Activated T-cell treated with anti-CD3 and anti-CD28 coated beads, Interleukin-2, amount 50 U/mL, for 4 hours (primary cell): ENCODE data around the gene CCM2L. TPM values are rescaled to one million over a fixed set of nuclear protein-coding genes. Genes with fewer than 3 reads are reported as not detected.

Source experiments
- ATAC-seq, 2 donors: fragments of 200-7000 bp; cut with Tn5 transposase; one replicate each; pipeline ENCODE4 v1.10.0; 2021
- DNase-seq: peaks from one replicate; pipeline ENCODE4 v3.0.0-alpha.2; 2020
- H3K27me3 Mint-ChIP-seq: one replicate; pipeline ENCODE4 v1.8.0; 2021; ENCODE audit warnings: low read depth, mixed read lengths
- H3K36me3 Mint-ChIP-seq: one replicate; pipeline ENCODE4 v1.8.0; 2022; ENCODE audit warnings: mixed read lengths; ENCODE audit not compliant: insufficient read depth
- H3K4me1 Mint-ChIP-seq: one replicate; pipeline ENCODE4 v1.8.0; 2021; ENCODE audit warnings: low read depth, mixed read lengths
- H3K4me3 Mint-ChIP-seq: one replicate; pipeline ENCODE4 v1.8.0; 2021; ENCODE audit warnings: mild to moderate bottlenecking, moderate library complexity, mixed read lengths
- H3K9me3 Mint-ChIP-seq: one replicate; pipeline ENCODE4 v1.8.0; 2021; ENCODE audit warnings: mixed read lengths
- total RNA-seq, 3 donors: library from RNA; stranded (reverse); gene quantifications; one replicate each; pipeline ENCODE4 v1.2.1, GENCODE V29; 2021

CCM2L gene
- total RNA-seq, 3 donors from 2014 or later: not detected

- no peaks in the 10 kb centered on the region for H3K4me1 Mint-ChIP-seq
- H3K9me3 Mint-ChIP-seq: no peaks in the 10 kb centered on the region
- peaks cover 2% of the 10 kb centered on the region for H3K27me3 Mint-ChIP-seq
- DNase-seq (no peak), ATAC-seq (no peak)
- H3K4me3 Mint-ChIP-seq: no peak overlapping the region
- no peaks in the 10 kb centered on the region for H3K36me3 Mint-ChIP-seq
These were observed 60.5 kb downstream of the CCM2L start for GRCh38 chr20:32070690-32071213.

GRCh38 chr20:32071395-32072167 is 61.3 kb downstream of the CCM2L start:
- no peaks in the 10 kb centered on the region for H3K4me1 Mint-ChIP-seq
- ATAC-seq: no peak
- DNase-seq: no peak
- H3K9me3 Mint-ChIP-seq: no peaks in the 10 kb centered on the region
- peaks cover 6% of the 10 kb centered on the region for H3K27me3 Mint-ChIP-seq
- H3K4me3 Mint-ChIP-seq: no peak overlapping the region
- no peaks in the 10 kb centered on the region for H3K36me3 Mint-ChIP-seq

- no peaks in the 10 kb centered on the region for H3K36me3 Mint-ChIP-seq
- DNase-seq (no peak), ATAC-seq (no peak)
- no peaks in the 10 kb centered on the region for H3K9me3 Mint-ChIP-seq
- H3K4me3 Mint-ChIP-seq: no peak overlapping the region
- H3K27me3 Mint-ChIP-seq: peaks cover 6% of the 10 kb centered on the region
- no peaks in the 10 kb centered on the region for H3K4me1 Mint-ChIP-seq
These were observed 62.0 kb downstream of the CCM2L start for GRCh38 chr20:32072168-32072750.

GRCh38 chr20:32075534-32075933 is 65.3 kb downstream of the CCM2L start:
- DNase-seq (no peak), ATAC-seq (no peak)
- H3K4me1 Mint-ChIP-seq: no peaks in the 10 kb centered on the region
- H3K36me3 Mint-ChIP-seq: no peaks in the 10 kb centered on the region
- no peak overlapping the region for H3K4me3 Mint-ChIP-seq
- no peaks in the 10 kb centered on the region for H3K9me3 Mint-ChIP-seq
- H3K27me3 Mint-ChIP-seq: peaks cover 12% of the 10 kb centered on the region

- ATAC-seq (no peak), DNase-seq (no peak)
- H3K9me3 Mint-ChIP-seq: no peaks in the 10 kb centered on the region
- no peak overlapping the region for H3K4me3 Mint-ChIP-seq
- H3K36me3 Mint-ChIP-seq: no peaks in the 10 kb centered on the region
- peaks cover 12% of the 10 kb centered on the region for H3K27me3 Mint-ChIP-seq
- no peaks in the 10 kb centered on the region for H3K4me1 Mint-ChIP-seq
These were observed 67.0 kb downstream of the CCM2L start for GRCh38 chr20:32077190-32077589.

GRCh38 chr20:32078322-32078721 is 68.1 kb downstream of the CCM2L start:
- H3K4me1 Mint-ChIP-seq: no peaks in the 10 kb centered on the region
- no peak overlapping the region for H3K4me3 Mint-ChIP-seq
- H3K27me3 Mint-ChIP-seq: peaks cover 16% of the 10 kb centered on the region
- DNase-seq (no peak), ATAC-seq (no peak)
- H3K36me3 Mint-ChIP-seq: no peaks in the 10 kb centered on the region
- no peaks in the 10 kb centered on the region for H3K9me3 Mint-ChIP-seq

- DNase-seq (no peak), ATAC-seq (no peak)
- Mint-ChIP-seq H3K27me3 (peaks cover 17% of the 10 kb centered on the region), H3K9me3 (no peaks in the 10 kb centered on the region), H3K4me1 (no peaks in the 10 kb centered on the region), H3K36me3 (no peaks in the 10 kb centered on the region), H3K4me3 (no peak overlapping the region)
These were observed 68.6 kb downstream of the CCM2L start for GRCh38 chr20:32078791-32079190.

GRCh38 chr20:32079655-32080109 is 69.4 kb downstream of the CCM2L start:
- no peaks in the 10 kb centered on the region for H3K36me3 Mint-ChIP-seq
- H3K9me3 Mint-ChIP-seq: no peaks in the 10 kb centered on the region
- H3K27me3 Mint-ChIP-seq: peaks cover 21% of the 10 kb centered on the region
- ATAC-seq (no peak), DNase-seq (no peak)
- H3K4me1 Mint-ChIP-seq: no peaks in the 10 kb centered on the region
- H3K4me3 Mint-ChIP-seq: no peak overlapping the region

- H3K27me3 Mint-ChIP-seq: peaks cover 28% of the 10 kb centered on the region
- DNase-seq (no peak), ATAC-seq (no peak)
- no peak overlapping the region for H3K4me3 Mint-ChIP-seq
- H3K9me3 Mint-ChIP-seq: no peaks in the 10 kb centered on the region
- no peaks in the 10 kb centered on the region for H3K36me3 Mint-ChIP-seq
- H3K4me1 Mint-ChIP-seq: no peaks in the 10 kb centered on the region
These were observed 70.5 kb downstream of the CCM2L start for GRCh38 chr20:32080783-32081182.

Other genes with a start within 250 kb of the CCM2L start
- gene MYLK2, start 191.1 kb upstream of the CCM2L start, total RNA-seq: under 1 TPM in 2 of 3 donors, not detected in 1; 0.10 to 0.11 TPM
- gene FOXS1, start 164.8 kb upstream of the CCM2L start, total RNA-seq: not detected
- gene DUSP15, start 139.9 kb upstream of the CCM2L start, total RNA-seq: not detected
- not detected for gene TTLL9, start 139.8 kb upstream of the CCM2L start, total RNA-seq
- 10 to 100 TPM; 25.5 to 26.5 (median 26.0) TPM for gene PDRG1, start 58.4 kb upstream of the CCM2L start, total RNA-seq
- not detected for gene XKR7, start 42.3 kb upstream of the CCM2L start, total RNA-seq
- gene HCK, start 41.8 kb downstream of the CCM2L start, total RNA-seq: under 1 TPM in 2 of 3 donors, not detected in 1; 0.13 to 0.46 TPM
- 10 to 100 TPM; 43.5 to 48.6 (median 44.4) TPM for gene TM9SF4, start 99.3 kb downstream of the CCM2L start, total RNA-seq
- gene PLAGL2, start 197.3 kb downstream of the CCM2L start, total RNA-seq: 100 to 1,000 TPM; 140 to 173 (median 151) TPM
- 100 to 1,000 TPM in 1 of 3 donors, 10 to 100 TPM in 2; 85.6 to 113 (median 95.7) TPM for gene POFUT1, start 197.4 kb downstream of the CCM2L start, total RNA-seq